HCT116 (cell line): ENCODE data around the gene DNM3. TPM values are rescaled to one million over a fixed set of nuclear protein-coding genes. Genes with fewer than 3 reads are reported as not detected.

ENCODE experiments used
- ATAC-seq: fragments of 200-7000 bp; cut with Tn5 transposase; 2 replicates; pipeline ENCODE4 v1.9.1; 2020; ENCODE audit warnings: mild to moderate bottlenecking, moderate library complexity
- BruUV-seq: library from RNA; stranded (reverse); fragments of 400-500 nt; replicated peaks from 2 replicates; lab custom pipeline; 2021; lab: Mats Ljungman, UMichigan
- CTCF ChIA-PET: fragments of 300-600 bp; sonication (Branson Sonifier 250); formaldehyde crosslinking; loops from one replicate; lab custom pipeline; 2021; ENCODE audit warnings: antibody characterized with exemption; lab: Charles Lee
- POLR2A ChIA-PET: fragments of 300-600, 350-600 bp; sonication (Branson Sonifier 250); formaldehyde crosslinking; loops from one replicate; lab custom pipeline; 2021; ENCODE audit warnings: antibody characterized with exemption; lab: Charles Lee
- RAD21 ChIA-PET, 2 experiments: fragments of 300-600 bp; sonication (Branson Sonifier 250); formaldehyde crosslinking; loops; one replicate each; lab custom pipeline; 2023; ENCODE audit warnings: low total read pairs in 2 of 2; ENCODE audit not compliant: uncharacterized antibody in 2 of 2, unreplicated experiment in 2 of 2, low non-redundant PET in 1 of 2; lab: Charles Lee
- DNase-seq: peaks from one replicate; pipeline ENCODE4 v3.0.0-alpha.2; 2010; ENCODE audit warnings: low read depth, low spot score
- H2AFZ ChIP-seq: fragments of 200-600 bp; shearing (Covaris generic), sonication (generic); 2 replicates; pipeline ENCODE4 v1.6.1; 2017; ENCODE audit warnings: low read depth, mixed run types, mixed read lengths, antibody characterized with exemption, low read length; ENCODE audit not compliant: poor library complexity, severe bottlenecking
- H3K27ac ChIP-seq: 2 replicates; pipeline ENCODE4 v1.5.1; 2012; ENCODE audit warnings: low read depth, low read length
- H3K27me3 ChIP-seq: fragments of 200-600 bp; sonication (generic); 2 replicates; pipeline ENCODE4 v1.6.1; 2016; ENCODE audit warnings: mixed run types, low read length, mixed read lengths; ENCODE audit not compliant: insufficient read depth
- H3K36me3 ChIP-seq, 2 experiments: fragments of 200-500 bp in 1 of 2; fragments of 200-600 bp in 1 of 2; sonication (Bioruptor generic) in 1 of 2; sonication (generic) in 1 of 2; 2 replicates each; pipeline versions ENCODE4 v1.5.1 to v1.6.1; 2014 to 2016; ENCODE audit warnings: low read length in 2 of 2, inconsistent platforms in 1 of 2, mixed read lengths in 1 of 2, mixed run types in 1 of 2; ENCODE audit not compliant: insufficient read depth in 2 of 2, control insufficient read depth in 1 of 2
- H3K4me1 ChIP-seq, 2 experiments: fragments of 200-600 bp in 1 of 2; sonication (generic) in 1 of 2; 2 replicates each; pipeline versions ENCODE4 v1.5.1 to v1.6.1; 2012 to 2017; ENCODE audit warnings: low read length in 2 of 2, inconsistent platforms in 1 of 2, mild to moderate bottlenecking in 1 of 2, mixed read lengths in 1 of 2, mixed run types in 1 of 2, moderate library complexity in 1 of 2; ENCODE audit not compliant: insufficient read depth in 2 of 2, control insufficient read depth in 1 of 2
- H3K4me2 ChIP-seq: fragments of 200-600 bp; sonication (generic); 2 replicates; pipeline ENCODE4 v1.6.1; 2017; ENCODE audit warnings: mixed run types, low read length, mixed read lengths
- H3K4me3 ChIP-seq, 2 experiments: fragments of 200-600 bp in 1 of 2; sonication (generic) in 1 of 2; replicated peaks in 1 of 2; 2 replicates each; pipeline ENCODE4 v1.5.1; 2011 to 2016; ENCODE audit warnings: low read length in 2 of 2, control low read depth in 1 of 2, low read depth in 1 of 2, mild to moderate bottlenecking in 1 of 2, mixed read lengths in 1 of 2, mixed run types in 1 of 2
- H3K79me2 ChIP-seq: fragments of 200-600 bp; sonication (generic); 2 replicates; pipeline ENCODE4 v1.6.1; 2017; ENCODE audit warnings: mild to moderate bottlenecking, mixed run types, low read length, moderate library complexity, mixed read lengths; ENCODE audit not compliant: insufficient read depth
- H3K9ac ChIP-seq: fragments of 200-600 bp; sonication (generic); 2 replicates; pipeline ENCODE4 v1.6.1; 2016; ENCODE audit warnings: low read length, mixed read lengths
- H3K9me2 ChIP-seq: fragments of 200-600 bp; sonication (generic), shearing (Covaris generic); 2 replicates; pipeline ENCODE4 v1.6.1; 2017; ENCODE audit warnings: mixed run types, mild to moderate bottlenecking, moderate library complexity; ENCODE audit not compliant: insufficient read depth
- H3K9me3 ChIP-seq, 2 experiments: fragments of 200-500 bp in 1 of 2; fragments of 200-600 bp in 1 of 2; sonication (Bioruptor generic) in 1 of 2; sonication (generic) in 1 of 2; 2 replicates each; pipeline ENCODE4 v1.6.1; 2014 to 2017; ENCODE audit warnings: low read length in 2 of 2, mixed read lengths in 2 of 2, inconsistent platforms in 1 of 2, low read depth in 1 of 2, mild to moderate bottlenecking in 1 of 2, mixed run types in 1 of 2, moderate library complexity in 1 of 2; ENCODE audit not compliant: control insufficient read depth in 1 of 2, insufficient read depth in 1 of 2
- H4K20me1 ChIP-seq: fragments of 200-600 bp; sonication (generic), shearing (Covaris generic); 2 replicates; pipeline ENCODE4 v1.6.1; 2017; ENCODE audit warnings: mixed run types, mild to moderate bottlenecking, moderate library complexity; ENCODE audit not compliant: insufficient read depth
- EGR1 ChIP-seq: IDR thresholded peaks from 2 replicates; pipeline ENCODE4 v1.6.1; 2012; ENCODE audit warnings: low read depth
- ELF1 ChIP-seq: IDR thresholded peaks from 2 replicates; pipeline ENCODE4 v1.6.1; 2012; ENCODE audit warnings: low read depth, borderline replicate concordance
- EZH2phosphoT487 ChIP-seq: fragments of 200-600 bp; IDR thresholded peaks from 2 replicates; pipeline ENCODE4 v1.6.1; 2018; ENCODE audit warnings: antibody characterized with exemption, borderline replicate concordance
- POLR2AphosphoS5 ChIP-seq: IDR thresholded peaks from 2 replicates; pipeline ENCODE4 v1.6.1; 2011; ENCODE audit warnings: mild to moderate bottlenecking, low read depth, low read length, moderate library complexity
- RAD21 ChIP-seq: IDR thresholded peaks from 2 replicates; pipeline ENCODE4 v1.6.1; 2012; ENCODE audit warnings: low read depth, mild to moderate bottlenecking
- SP1 ChIP-seq: IDR thresholded peaks from 2 replicates; pipeline ENCODE4 v1.6.1; 2012; ENCODE audit warnings: low read depth
- YY1 ChIP-seq: IDR thresholded peaks from 2 replicates; pipeline ENCODE4 v1.6.1; 2011; ENCODE audit warnings: low read length, low read depth, moderate library complexity, mild to moderate bottlenecking; ENCODE audit not compliant: insufficient replicate concordance; ENCODE audit errors: extremely low read depth
- ZNF274 ChIP-seq: fragments of 200-500 bp; sonication (Bioruptor generic); IDR thresholded peaks from 2 replicates; pipeline ENCODE4 v1.6.1; 2014; ENCODE audit warnings: mild to moderate bottlenecking, low read depth, low read length, inconsistent platforms
- intact Hi-C: fragments of 100-400 bp; cut with micrococcal nuclease; formaldehyde crosslinking; loops from 2 replicates; pipeline ENCODE4 v1.10.0; 2022
- total RNA-seq: library from RNA; stranded (reverse); gene quantifications from one replicate; pipeline ENCODE4 v1.2.1, GENCODE V29; 2021; ENCODE audit not compliant: unreplicated experiment

Gene DNM3
- total RNA-seq, 1 experiment from 2014 or later, result 3.1 TPM

DNA sequence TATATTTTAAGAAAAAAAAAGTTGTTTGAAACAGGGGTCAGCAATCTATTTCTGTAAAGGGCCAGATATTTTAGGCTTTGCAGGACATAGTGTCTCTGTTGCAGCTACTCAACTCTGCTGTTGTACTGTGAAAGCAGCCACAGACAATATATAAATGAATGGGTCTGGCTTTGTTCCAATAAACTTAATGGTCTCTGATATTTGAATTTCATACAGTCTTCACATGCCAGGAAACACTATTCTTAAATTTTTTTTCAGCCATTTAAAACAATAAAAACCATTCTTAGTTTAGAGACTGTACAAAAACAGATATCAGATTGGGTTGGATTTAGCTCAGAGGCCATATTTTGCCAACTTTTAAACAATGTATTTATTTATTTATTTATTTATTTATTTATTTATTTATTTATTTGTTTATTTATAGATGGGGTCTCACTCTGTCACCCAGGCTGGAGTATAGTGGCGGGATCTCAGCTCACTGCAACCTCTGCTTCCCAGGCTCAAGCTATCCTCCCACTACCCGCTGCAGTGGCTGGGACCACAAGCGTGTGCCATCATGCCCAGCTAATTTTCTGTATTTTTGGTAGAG lies 102.8 kb downstream of the DNM3 start:
- ChIA-PET CTCF (interaction anchor here (1.1 kb wide), 1 partner anchor 15 kb away, joined by 3 read pairs; no protein-coding TSS in a partner anchor), RAD21 (no interaction called here), POLR2A (no interaction called here)
- Histone ChIP-seq H3K4me1 (peaks cover 0 to 3% of the 10 kb centered on the region in 2 experiments; a peak in 1 of 4 replicates), H3K27me3 (no peaks in the 10 kb centered on the region), H3K79me2 (no peaks in the 10 kb centered on the region), H3K4me2 (no peak overlapping the region), H3K27ac (no peak overlapping the region), H3K9ac (no peak overlapping the region), H3K9me3 (no peaks in the 10 kb centered on the region), H2AFZ (no peak overlapping the region), H3K4me3 (no peak overlapping the region), H4K20me1 (no peaks in the 10 kb centered on the region), H3K9me2 (no peaks in the 10 kb centered on the region)
- intact Hi-C loops, result no loop called here
- no peak for DNase-seq
- no TSS peak for BruUV-seq
- ATAC-seq, result no peak
- TF ChIP-seq ZNF274 (no peak), RAD21 (no peak), POLR2AphosphoS5 (no peak), EZH2phosphoT487 (no peak), ELF1 (no peak), YY1 (no peak), EGR1 (no peak)
- TF ChIP-seq, all 23 proteins: peak for 0
- no peaks in the 10 kb centered on the region for H3K36me3 ChIP-seq

DNA sequence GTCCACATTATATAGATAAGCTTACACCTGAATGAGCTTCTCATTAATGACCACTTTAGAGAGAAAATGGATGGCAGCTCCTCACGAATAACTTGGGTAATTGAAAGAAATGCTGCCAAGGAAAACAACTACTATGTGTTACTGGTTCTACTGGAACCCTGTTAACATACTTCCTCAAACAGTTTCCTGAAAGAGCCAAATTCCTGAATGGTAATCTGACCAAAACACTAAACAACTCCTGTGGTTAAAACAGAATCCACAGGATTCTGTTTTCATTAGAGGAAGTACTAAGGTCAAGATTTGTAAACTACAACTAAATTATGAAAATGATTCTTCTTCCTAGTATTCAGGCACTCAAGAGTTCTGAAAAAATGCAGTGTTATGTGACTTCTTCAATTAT lies 107.2 kb downstream of the DNM3 start:
- no peak overlapping the region for H3K4me3 ChIP-seq
- H3K27me3 ChIP-seq, result no peaks in the 10 kb centered on the region
- no peak overlapping the region for H2AFZ ChIP-seq
- DNase-seq (no peak), ATAC-seq (no peak)
- BruUV-seq, result no TSS peak
- ChIA-PET POLR2A (no interaction called here), CTCF (no interaction called here), RAD21 (no interaction called here)
- H3K36me3 ChIP-seq, result no peaks in the 10 kb centered on the region
- intact Hi-C loops, result no loop called here
- no peak overlapping the region for H3K4me2 ChIP-seq
- TF ChIP-seq SP1 (peak; percentile 26; the same call in 1 of the 2 replicates), EZH2phosphoT487 (no peak), POLR2AphosphoS5 (no peak)
- peaks cover 0 to 3% of the 10 kb centered on the region in 2 experiments; a peak in 1 of 4 replicates for H3K4me1 ChIP-seq
- H3K79me2 ChIP-seq, result no peaks in the 10 kb centered on the region
- H3K9me2 ChIP-seq, result no peaks in the 10 kb centered on the region
- no peaks in the 10 kb centered on the region for H3K9me3 ChIP-seq
- no peak overlapping the region for H3K27ac ChIP-seq
- H3K9ac ChIP-seq, result no peak overlapping the region
- H4K20me1 ChIP-seq, result no peaks in the 10 kb centered on the region
